ENCODE measurements around the gene UGT1A9.

- TF ChIP-seq CTCF (conservative IDR thresholded peaks at IDR 0.05 in 1 of 2, IDR thresholded peaks at IDR 0.05 in 1 of 2; ENCODE audit: low read depth in 1 of 2, low read length in 2 of 2) = no peak
- TF ChIP-seq EZH2 (IDR thresholded peaks at IDR 0.05; ENCODE audit: low read length, missing control alignments) = no peak
Observed at GRCh38 chr2:233796254-233796653, 124.6 kb downstream of the UGT1A9 start.

All from fibroblast of lung (primary cell).